Uterus (tissue), 2 donors: ENCODE data around the gene SMCO4.

Experiments used
- CTCF ChIP-seq, 4 experiments: fragments of 200-600 bp in 2 of 4; fragments of 450-650 bp in 2 of 4; sonication (generic) in 2 of 4; IDR thresholded peaks; one replicate each; pipeline ENCODE4 v1.5.1; 2016 to 2019; ENCODE audit warnings: antibody characterized with exemption in 4 of 4, mild to moderate bottlenecking in 2 of 4, moderate library complexity in 1 of 4
- POLR2A ChIP-seq, 2 donors: fragments of 450-650 bp; IDR thresholded peaks; one replicate each; pipeline ENCODE4 v1.6.1; 2016; ENCODE audit warnings: antibody characterized with exemption in 2 of 2, mild to moderate bottlenecking in 1 of 2, moderate library complexity in 1 of 2

DNA sequence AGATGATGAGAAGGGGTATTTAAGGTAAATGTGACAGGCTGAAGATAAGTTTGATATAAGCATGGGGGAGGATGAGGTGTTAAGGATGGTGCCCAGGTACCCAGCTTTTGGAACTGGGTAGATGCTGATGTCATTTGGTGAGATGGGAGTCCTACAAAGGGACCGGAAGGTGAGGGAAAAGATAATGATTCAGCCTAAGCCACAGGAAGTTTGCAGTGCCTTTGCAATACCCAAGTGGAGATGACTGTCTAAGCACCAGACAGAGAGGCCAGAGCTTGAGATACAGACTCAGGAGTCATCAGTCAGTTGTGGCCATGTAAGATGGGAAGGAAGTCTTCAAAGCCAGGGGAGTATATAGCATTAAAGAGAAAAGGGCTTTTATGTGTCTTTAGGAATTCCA is 30.0 kb upstream of the SMCO4 start:
- no peak for TF ChIP-seq POLR2A (IDR thresholded peaks at IDR 0.05)
- no peak for TF ChIP-seq CTCF (IDR thresholded peaks at IDR 0.05)
